ENCODE measurements around the gene RINL. TPM values are rescaled to one million over a fixed set of nuclear protein-coding genes. Genes with fewer than 3 reads are reported as not detected.
A peak's percentile ranks its signal among the peaks of the same experiment; 100 is the strongest.

Gene RINL
- total RNA-seq, 4 donors from 2014 or later, result 4.6 to 10.4 (median 6.6) TPM

DNA sequence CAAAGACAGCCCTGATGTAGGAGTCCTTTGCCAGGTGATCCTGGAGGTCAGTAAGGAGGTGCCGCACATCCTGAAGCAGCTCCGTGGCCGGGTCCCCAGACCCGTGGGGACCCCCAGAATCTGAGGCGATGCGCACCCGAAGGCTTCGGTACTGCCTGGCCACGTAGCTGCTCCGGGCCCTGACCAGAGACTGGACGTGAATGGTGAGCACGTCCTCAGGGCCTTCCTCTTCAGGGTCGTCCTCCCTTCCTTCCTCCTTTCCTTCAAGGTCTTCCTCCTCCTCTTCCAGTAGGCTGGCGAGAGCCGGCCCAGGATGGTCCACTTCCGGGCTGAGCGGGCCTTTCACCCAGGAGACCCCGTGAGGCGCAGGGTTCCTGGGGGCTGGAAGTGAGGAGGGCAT is 7.5 kb downstream of the RINL start:
- TF ChIP-seq POLR2AphosphoS5 (IDR thresholded peaks at IDR 0.05) (no peak), POLR2A (IDR thresholded peaks at IDR 0.05; ENCODE audit: low read depth) (no peak)
- Histone ChIP-seq H3K27me3 (peaks cover 0 to 4% (median 0%) of the 10 kb centered on the region in 4 donors), H3K4me1 (peaks cover 16 to 22% (median 20%) of the 10 kb centered on the region in 4 donors), H3K27ac (replicated peaks in 1 of 4) (peak overlapping the region in 3 of 4 donors; percentile 19 to 58 (median 45)), H3K36me3 (no peaks in the 10 kb centered on the region), H3K9me3 (no peaks in the 10 kb centered on the region), H3K4me3 (peak overlapping the region in 1 of 4 donors; percentile 60)
- intact Hi-C loops (cut with DNase I), result no loop called here
- WGBS, result 94% methylated on average over 17 of the region's 19 CpGs
- DNase-seq (ENCODE audit: extremely low spot score), result no peak

DNA sequence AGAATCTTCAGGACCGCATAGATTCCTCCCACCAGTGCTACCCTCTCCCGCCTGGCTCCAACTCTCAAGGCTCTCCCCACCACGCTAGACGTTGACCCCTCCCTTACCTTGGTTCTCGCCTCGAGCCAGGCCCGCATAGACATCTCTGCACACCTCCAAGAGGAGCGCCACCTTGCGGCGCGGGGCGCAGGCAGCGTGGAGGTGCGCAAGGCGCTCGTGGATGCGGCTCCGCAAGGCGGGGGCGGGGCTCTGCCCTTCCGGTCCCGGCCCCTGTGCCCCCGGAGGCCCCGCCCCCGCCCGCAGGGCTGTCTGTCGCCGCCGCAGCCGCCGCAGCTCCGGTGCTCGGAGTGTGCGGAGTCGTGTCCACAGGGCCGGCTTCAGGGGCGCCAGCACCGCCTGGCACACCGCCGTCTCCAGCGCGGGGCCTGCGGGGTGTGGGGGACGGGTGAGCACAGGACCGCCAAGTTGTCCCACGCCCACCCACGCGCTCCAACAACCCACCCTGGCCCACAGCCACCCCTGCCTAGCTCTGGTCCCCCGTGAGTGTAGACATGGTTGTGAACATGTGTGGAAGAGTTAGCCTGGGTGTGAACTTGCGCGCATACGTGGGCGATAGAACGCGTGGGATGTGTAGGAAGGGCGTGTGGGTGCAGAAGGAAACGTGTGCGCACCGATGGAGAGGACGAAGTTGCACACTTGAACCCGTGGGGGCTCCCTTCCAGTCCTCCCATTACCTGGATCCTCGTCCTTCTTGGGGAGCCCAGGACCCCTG is 8.1 kb downstream of the RINL start:
- TF ChIP-seq, protein P1, sequence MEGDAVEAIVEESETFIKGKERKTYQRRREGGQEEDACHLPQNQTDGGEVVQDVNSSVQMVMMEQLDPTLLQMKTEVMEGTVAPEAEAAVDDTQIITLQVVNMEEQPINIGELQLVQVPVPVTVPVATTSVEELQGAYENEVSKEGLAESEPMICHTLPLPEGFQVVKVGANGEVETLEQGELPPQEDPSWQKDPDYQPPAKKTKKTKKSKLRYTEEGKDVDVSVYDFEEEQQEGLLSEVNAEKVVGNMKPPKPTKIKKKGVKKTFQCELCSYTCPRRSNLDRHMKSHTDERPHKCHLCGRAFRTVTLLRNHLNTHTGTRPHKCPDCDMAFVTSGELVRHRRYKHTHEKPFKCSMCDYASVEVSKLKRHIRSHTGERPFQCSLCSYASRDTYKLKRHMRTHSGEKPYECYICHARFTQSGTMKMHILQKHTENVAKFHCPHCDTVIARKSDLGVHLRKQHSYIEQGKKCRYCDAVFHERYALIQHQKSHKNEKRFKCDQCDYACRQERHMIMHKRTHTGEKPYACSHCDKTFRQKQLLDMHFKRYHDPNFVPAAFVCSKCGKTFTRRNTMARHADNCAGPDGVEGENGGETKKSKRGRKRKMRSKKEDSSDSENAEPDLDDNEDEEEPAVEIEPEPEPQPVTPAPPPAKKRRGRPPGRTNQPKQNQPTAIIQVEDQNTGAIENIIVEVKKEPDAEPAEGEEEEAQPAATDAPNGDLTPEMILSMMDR (IDR thresholded peaks at IDR 0.05), result peak; percentile 80 to 94 (median 84)
- TF ChIP-seq POLR2AphosphoS5 (IDR thresholded peaks at IDR 0.05) (peak; percentile 74 to 79), POLR2A (IDR thresholded peaks at IDR 0.05; ENCODE audit: low read depth) (no peak), EP300 (IDR thresholded peaks at IDR 0.05) (no peak)
- WGBS, result 30% methylated on average over 33 of the region's 62 CpGs
- Histone ChIP-seq H3K27ac (replicated peaks in 1 of 4) (peak overlapping the region; percentile 45 to 70 (median 63)), H3K9me3 (no peaks in the 10 kb centered on the region), H3K4me1 (peaks cover 16 to 22% (median 20%) of the 10 kb centered on the region in 4 donors), H3K4me3 (peak overlapping the region; percentile 57 to 61 (median 58)), H3K36me3 (no peaks in the 10 kb centered on the region), H3K27me3 (peaks cover 0 to 4% (median 0%) of the 10 kb centered on the region in 4 donors)
- intact Hi-C loops (cut with DNase I), result loop anchor here (2.0 kb wide), 1 partner anchor 17 kb away; no protein-coding TSS in a partner anchor
- DNase-seq (ENCODE audit: extremely low spot score), result no peak

DNA sequence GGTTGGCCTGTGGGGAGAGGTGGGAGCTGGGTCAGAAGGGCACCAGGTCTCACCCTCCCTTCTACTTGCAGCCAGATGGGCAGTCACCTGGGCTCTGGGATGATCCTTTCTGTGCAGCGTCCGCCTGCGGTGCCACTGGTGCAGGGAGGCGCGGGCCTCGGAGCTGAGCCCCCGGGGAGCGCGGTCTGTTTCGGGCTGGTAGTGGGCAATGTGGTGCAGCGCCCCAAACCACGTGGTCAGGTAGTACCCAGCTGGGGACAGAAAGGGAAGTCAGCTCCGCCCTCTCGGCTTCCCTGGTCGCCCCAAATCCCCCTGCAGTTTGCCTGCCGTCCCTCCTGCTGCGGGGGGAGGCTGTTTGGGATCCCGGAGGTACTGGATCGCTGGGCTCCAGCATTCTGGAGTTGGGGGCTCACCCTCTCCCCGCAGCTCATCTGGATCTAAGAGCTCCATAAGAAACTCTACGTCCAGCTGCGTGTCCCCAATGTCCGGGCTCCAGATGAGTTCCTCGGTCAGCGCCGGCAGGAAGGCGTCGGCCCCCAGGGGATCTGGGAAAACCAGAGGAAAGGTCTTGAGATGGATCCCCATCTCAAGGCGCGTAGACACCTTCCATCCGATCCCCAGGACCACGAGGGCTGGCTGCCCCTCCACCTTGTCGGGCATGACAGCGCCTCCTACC is 8.8 kb downstream of the RINL start:
- peak overlapping the region; percentile 57 to 61 (median 58) for H3K4me3 ChIP-seq
- no peaks in the 10 kb centered on the region for H3K9me3 ChIP-seq
- H3K27ac ChIP-seq (replicated peaks in 1 of 4), result peak overlapping the region in 3 of 4 donors; percentile 15 to 70 (median 68)
- TF ChIP-seq POLR2AphosphoS5 (IDR thresholded peaks at IDR 0.05), result no peak
- TF ChIP-seq POLR2A (IDR thresholded peaks at IDR 0.05; ENCODE audit: low read depth), result no peak
- no peak for TF ChIP-seq EP300 (IDR thresholded peaks at IDR 0.05)
- TF ChIP-seq, protein P1 (IDR thresholded peaks at IDR 0.05), result no peak
- intact Hi-C loops (cut with DNase I), result loop anchor here (2.0 kb wide), 1 partner anchor 16 kb away; no protein-coding TSS in a partner anchor
- peaks cover 16 to 26% (median 21%) of the 10 kb centered on the region in 4 donors for H3K4me1 ChIP-seq
- no peaks in the 10 kb centered on the region for H3K36me3 ChIP-seq
- whole genome bisulfite sequencing, result 8% methylated on average over 7 of the region's 34 CpGs
- peaks cover 0 to 4% (median 0%) of the 10 kb centered on the region in 4 donors for H3K27me3 ChIP-seq
- DNase-seq (ENCODE audit: extremely low spot score), result no peak

DNA sequence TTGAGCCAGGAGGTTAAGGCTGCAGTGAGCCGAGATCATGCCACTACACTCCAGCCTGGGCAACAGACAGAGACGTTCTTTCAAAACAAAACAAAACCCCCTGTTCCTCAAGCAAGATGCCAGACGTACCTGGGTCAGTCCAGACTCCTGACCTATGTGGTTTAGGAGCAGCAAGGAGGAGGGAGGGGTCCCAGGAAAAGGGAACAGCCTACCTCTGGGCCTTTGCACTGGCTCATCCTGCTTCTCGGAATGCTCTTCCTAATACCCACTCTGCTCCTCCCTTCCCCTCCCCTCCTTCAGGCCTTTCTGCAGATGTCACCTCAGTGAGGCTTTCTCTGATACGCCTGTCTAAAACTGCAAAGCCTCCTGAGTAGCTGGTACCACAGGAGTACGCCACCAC is 9.5 kb downstream of the RINL start:
- H3K9me3 ChIP-seq, result no peaks in the 10 kb centered on the region
- H3K4me3 ChIP-seq, result no peak overlapping the region
- intact Hi-C loops (cut with DNase I), result loop anchor here (2.0 kb wide), 1 partner anchor 16 kb away; no protein-coding TSS in a partner anchor
- H3K27me3 ChIP-seq, result peaks cover 0 to 4% (median 0%) of the 10 kb centered on the region in 4 donors
- WGBS, result 87% methylated on average over 6 of the region's 6 CpGs
- no peak for DNase-seq (ENCODE audit: extremely low spot score)
- peaks cover 15 to 26% (median 23%) of the 10 kb centered on the region in 4 donors for H3K4me1 ChIP-seq
- no peak overlapping the region for H3K27ac ChIP-seq (replicated peaks in 1 of 4)
- no peaks in the 10 kb centered on the region for H3K36me3 ChIP-seq
- no peak for TF ChIP-seq POLR2AphosphoS5 (IDR thresholded peaks at IDR 0.05)
- no peak for TF ChIP-seq POLR2A (IDR thresholded peaks at IDR 0.05; ENCODE audit: low read depth)
- TF ChIP-seq EP300 (IDR thresholded peaks at IDR 0.05), result no peak
- TF ChIP-seq, protein P1 (IDR thresholded peaks at IDR 0.05), result no peak

All from esophagus muscularis mucosa (tissue), 4 donors.